ENCODE results near the gene CLTCL1.

DNA sequence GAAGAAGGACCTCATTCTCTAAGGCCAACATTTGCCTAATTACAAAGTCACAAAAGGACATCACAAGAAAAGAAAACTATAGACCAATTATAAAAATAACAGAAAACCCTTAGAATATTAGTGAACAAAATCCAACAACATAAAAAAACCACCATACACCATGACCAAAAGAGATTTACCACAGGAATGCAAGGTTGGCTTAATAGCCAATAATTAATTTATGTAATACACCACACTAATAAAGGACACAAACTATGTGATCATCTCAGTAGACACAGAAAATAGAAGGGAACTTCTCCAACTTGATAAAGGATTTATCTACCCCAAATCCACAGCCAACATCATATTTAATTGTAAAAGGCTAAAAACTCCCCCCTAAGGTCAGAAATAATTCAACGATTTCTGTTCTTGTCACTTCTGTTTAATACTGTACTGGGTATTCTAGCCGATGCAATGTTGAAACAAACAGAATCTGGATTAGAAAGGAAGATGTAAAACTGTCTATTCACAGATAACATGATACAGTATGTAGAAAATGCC lies 24.9 kb downstream of the CLTCL1 start:
- TF ChIP-seq TARDBP (IDR thresholded peaks at IDR 0.05): no peak
- TF ChIP-seq FOXK2 (IDR thresholded peaks at IDR 0.05): no peak
- no peak for TF ChIP-seq ELF4 (IDR thresholded peaks at IDR 0.05)

Data from HEK293T (cell line).